Sigmoid colon (tissue), 4 donors: ENCODE data around the gene UBTD2.

Experiments
- CTCF ChIP-seq, 4 experiments: fragments of 450-650 bp in 3 of 4; fragments of 200-600 bp in 1 of 4; IDR thresholded peaks; one replicate each; pipeline ENCODE4 v1.5.1; 2016 to 2019; ENCODE audit warnings: antibody characterized with exemption in 4 of 4, mild to moderate bottlenecking in 3 of 4, moderate library complexity in 2 of 4
- EP300 ChIP-seq, 4 donors: sonication (generic); formaldehyde crosslinking; IDR thresholded peaks; one replicate each; pipeline ENCODE4 v1.6.1; 2017; ENCODE audit warnings: antibody characterized with exemption in 4 of 4
- POLR2AphosphoS5 ChIP-seq, 4 donors: sonication (generic); formaldehyde crosslinking; IDR thresholded peaks; one replicate each; pipeline ENCODE4 v1.6.1; 2017; ENCODE audit warnings: antibody characterized with exemption in 4 of 4

- no peak for TF ChIP-seq POLR2AphosphoS5 (IDR thresholded peaks at IDR 0.05)
- no peak for TF ChIP-seq CTCF (IDR thresholded peaks at IDR 0.05)
- no peak for TF ChIP-seq EP300 (IDR thresholded peaks at IDR 0.05)
Measured at GRCh38 chr5:172235132-172235780, 48.3 kb downstream of the UBTD2 start.
